Tibial nerve (tissue), 4 donors: ENCODE measurements around the gene ADORA1.

Experiments
- CTCF ChIP-seq, 5 experiments: fragments of 200-600 bp in 3 of 5; fragments of 450-650 bp in 2 of 5; sonication (generic) in 3 of 5; IDR thresholded peaks; one replicate each; pipeline ENCODE4 v1.5.1; 2016 to 2019; ENCODE audit warnings: antibody characterized with exemption in 5 of 5, mild to moderate bottlenecking in 3 of 5, moderate library complexity in 2 of 5
- EP300 ChIP-seq, 2 donors: sonication (generic); formaldehyde crosslinking; IDR thresholded peaks; one replicate each; pipeline ENCODE4 v1.6.1; 2017; ENCODE audit warnings: antibody characterized with exemption in 2 of 2, mild to moderate bottlenecking in 1 of 2
- POLR2A ChIP-seq, 2 donors: fragments of 450-650 bp; IDR thresholded peaks; one replicate each; pipeline ENCODE4 v1.6.1; 2017; ENCODE audit warnings: antibody characterized with exemption in 2 of 2, mild to moderate bottlenecking in 2 of 2, moderate library complexity in 2 of 2

GRCh38 chr1:203161175-203161574 lies 33.6 kb downstream of the ADORA1 start:
- TF ChIP-seq CTCF (IDR thresholded peaks at IDR 0.05) (no peak), POLR2A (IDR thresholded peaks at IDR 0.05) (no peak), EP300 (IDR thresholded peaks at IDR 0.05) (no peak)
